Trophoblast cell (in vitro differentiated cells and primary cell): ENCODE results near the gene PAFAH1B2.

Experiments used
- DNase-seq, 2 donors: peaks; one replicate each; pipeline ENCODE4 v3.0.0-alpha.2; 2016
- H2AFZ ChIP-seq: 2 replicates; pipeline ENCODE4 v1.6.1; 2013; ENCODE audit warnings: low read length, moderate library complexity, mild to moderate bottlenecking; ENCODE audit not compliant: insufficient read depth, poor library complexity
- H2AK5ac ChIP-seq: 2 replicates; pipeline ENCODE4 v1.6.1; 2013; ENCODE audit warnings: mild to moderate bottlenecking, low read length
- H2BK120ac ChIP-seq: 2 replicates; pipeline ENCODE4 v1.6.1; 2013; ENCODE audit warnings: low read length, mild to moderate bottlenecking, moderate library complexity; ENCODE audit not compliant: insufficient read depth, poor library complexity
- H2BK12ac ChIP-seq: 2 replicates; pipeline ENCODE4 v1.6.1; 2013; ENCODE audit warnings: mild to moderate bottlenecking, low read length, moderate library complexity
- H2BK5ac ChIP-seq: 2 replicates; pipeline ENCODE4 v1.6.1; 2013; ENCODE audit warnings: low read length, low read depth, moderate library complexity, mild to moderate bottlenecking; ENCODE audit not compliant: poor library complexity
- H3K14ac ChIP-seq: 2 replicates; pipeline ENCODE4 v1.6.1; 2013; ENCODE audit warnings: mild to moderate bottlenecking, low read length
- H3K18ac ChIP-seq: 2 replicates; pipeline ENCODE4 v1.6.1; 2013; ENCODE audit warnings: mild to moderate bottlenecking, low read length
- H3K23ac ChIP-seq: 2 replicates; pipeline ENCODE4 v1.6.1; 2013; ENCODE audit warnings: low read length
- H3K27ac ChIP-seq: 2 replicates; pipeline ENCODE4 v1.5.1; 2013; ENCODE audit warnings: low read depth, mild to moderate bottlenecking, inconsistent platforms, low read length, moderate library complexity
- H3K27me3 ChIP-seq: 2 replicates; pipeline ENCODE4 v1.6.1; 2013; ENCODE audit warnings: inconsistent platforms, mild to moderate bottlenecking, low read length, moderate library complexity; ENCODE audit not compliant: insufficient read depth
- H3K36me3 ChIP-seq, 2 experiments: 1 replicate in 1 of 2; 2 replicates in 1 of 2; pipeline ENCODE4 v1.6.1; 2013; ENCODE audit warnings: low read length in 2 of 2, mild to moderate bottlenecking in 2 of 2, moderate library complexity in 1 of 2; ENCODE audit not compliant: insufficient read depth in 2 of 2, control insufficient read depth in 1 of 2
- H3K4ac ChIP-seq: 2 replicates; pipeline ENCODE4 v1.6.1; 2013; ENCODE audit warnings: low read depth, mild to moderate bottlenecking, low read length, moderate library complexity
- H3K4me1 ChIP-seq, 2 experiments: 1 replicate in 1 of 2; 2 replicates in 1 of 2; pipeline ENCODE4 v1.6.1; 2013; ENCODE audit warnings: low read length in 2 of 2, mild to moderate bottlenecking in 2 of 2, moderate library complexity in 1 of 2; ENCODE audit not compliant: insufficient read depth in 2 of 2, control insufficient read depth in 1 of 2
- H3K4me2 ChIP-seq: 2 replicates; pipeline ENCODE4 v1.6.1; 2013; ENCODE audit warnings: inconsistent platforms, mild to moderate bottlenecking, low read length, moderate library complexity
- H3K4me3 ChIP-seq: 2 replicates; pipeline ENCODE4 v1.5.1; 2013; ENCODE audit warnings: mild to moderate bottlenecking, low read depth, low read length, inconsistent platforms
- H3K79me1 ChIP-seq: one replicate; pipeline ENCODE4 v1.6.1; 2013; ENCODE audit warnings: low read length
- H3K79me2 ChIP-seq: 2 replicates; pipeline ENCODE4 v1.6.1; 2013; ENCODE audit warnings: low read length, mild to moderate bottlenecking; ENCODE audit not compliant: control insufficient read depth, insufficient read depth, poor library complexity
- H3K9ac ChIP-seq: 2 replicates; pipeline ENCODE4 v1.6.1; 2013; ENCODE audit warnings: mild to moderate bottlenecking, low read length
- H3K9me3 ChIP-seq: 2 replicates; pipeline ENCODE4 v1.6.1; 2013; ENCODE audit warnings: low read depth, mild to moderate bottlenecking, control low read depth, inconsistent platforms, low read length; ENCODE audit not compliant: insufficient read depth
- H4K12ac ChIP-seq: 2 replicates; pipeline ENCODE4 v1.6.1; 2013; ENCODE audit warnings: low read depth, mild to moderate bottlenecking, low read length, moderate library complexity
- H4K8ac ChIP-seq: 2 replicates; pipeline ENCODE4 v1.6.1; 2013; ENCODE audit warnings: low read depth, mild to moderate bottlenecking, low read length, moderate library complexity
- H4K91ac ChIP-seq: one replicate; pipeline ENCODE4 v1.6.1; 2013; ENCODE audit warnings: low read depth, mild to moderate bottlenecking, low read length, moderate library complexity
- WGBS: extraction: QIAGEN DNeasy Blood & Tissue Kit; methylation state at CpG from one replicate; pipeline ENCODE4 v1.1.7; 2013; ENCODE audit warnings: missing lambda C conversion rate; ENCODE audit not compliant: insufficient read length, insufficient coverage; ENCODE audit errors: extremely low coverage; 5-methylcytosine and 5-hydroxymethylcytosine counted together

The PAFAH1B2 gene

DNA sequence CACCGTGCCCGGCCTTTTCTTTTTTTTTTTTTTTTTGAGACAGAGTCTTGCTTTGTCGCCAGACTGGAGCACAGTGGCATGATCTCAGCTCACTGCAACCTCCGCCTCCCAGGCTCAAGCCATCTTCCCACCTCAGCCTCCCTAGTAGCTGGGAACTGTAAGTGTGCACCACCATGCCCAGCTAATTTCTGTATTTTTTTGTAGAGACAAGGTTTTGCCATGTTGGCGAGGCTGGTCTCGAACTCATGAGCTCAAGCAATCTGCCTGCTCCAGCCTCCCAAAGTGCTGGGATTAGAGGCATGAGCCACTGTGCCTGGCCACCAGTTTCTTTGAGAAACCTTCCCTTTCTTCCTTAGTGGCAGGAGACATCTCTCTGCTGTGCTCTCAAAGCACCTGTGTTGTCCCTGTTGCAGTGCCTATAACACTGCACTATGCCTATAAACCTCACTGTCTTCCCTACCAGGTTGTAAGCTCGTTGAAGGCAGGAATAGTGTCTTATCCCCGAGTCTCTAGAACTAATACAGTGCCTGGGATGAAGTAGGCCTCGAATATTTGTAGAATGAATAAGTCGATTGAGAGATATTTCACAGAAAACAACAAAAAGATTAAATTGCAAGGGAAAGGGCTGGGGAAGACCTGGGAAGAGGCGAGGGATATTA is 68.7 kb downstream of the PAFAH1B2 start:
- H3K4me2 ChIP-seq, result no peak overlapping the region
- H3K9me3 ChIP-seq, result no peaks in the 10 kb centered on the region
- DNase-seq, result no peak
- H2BK12ac ChIP-seq, result no peak overlapping the region
- no peak overlapping the region for H4K91ac ChIP-seq
- peaks cover 8 to 21% of the 10 kb centered on the region in 2 experiments for H3K36me3 ChIP-seq
- H3K4me3 ChIP-seq, result no peak overlapping the region
- no peak overlapping the region for H3K14ac ChIP-seq
- H3K18ac ChIP-seq, result no peak overlapping the region
- H3K27ac ChIP-seq, result no peak overlapping the region
- no peaks in the 10 kb centered on the region for H3K27me3 ChIP-seq
- no peak overlapping the region for H2AFZ ChIP-seq
- H3K79me1 ChIP-seq, result no peaks in the 10 kb centered on the region
- no peak overlapping the region for H4K8ac ChIP-seq
- H4K12ac ChIP-seq, result no peak overlapping the region
- H3K23ac ChIP-seq, result no peak overlapping the region
- no peak overlapping the region for H3K4ac ChIP-seq
- H3K4me1 ChIP-seq, result no peaks in the 10 kb centered on the region
- no CpG with 5 or more reads among the region's 11 CpGs for WGBS
- no peak overlapping the region for H3K9ac ChIP-seq
- no peak overlapping the region for H2AK5ac ChIP-seq
- no peak overlapping the region for H2BK5ac ChIP-seq
- no peak overlapping the region for H2BK120ac ChIP-seq
- H3K79me2 ChIP-seq, result no peaks in the 10 kb centered on the region

DNA sequence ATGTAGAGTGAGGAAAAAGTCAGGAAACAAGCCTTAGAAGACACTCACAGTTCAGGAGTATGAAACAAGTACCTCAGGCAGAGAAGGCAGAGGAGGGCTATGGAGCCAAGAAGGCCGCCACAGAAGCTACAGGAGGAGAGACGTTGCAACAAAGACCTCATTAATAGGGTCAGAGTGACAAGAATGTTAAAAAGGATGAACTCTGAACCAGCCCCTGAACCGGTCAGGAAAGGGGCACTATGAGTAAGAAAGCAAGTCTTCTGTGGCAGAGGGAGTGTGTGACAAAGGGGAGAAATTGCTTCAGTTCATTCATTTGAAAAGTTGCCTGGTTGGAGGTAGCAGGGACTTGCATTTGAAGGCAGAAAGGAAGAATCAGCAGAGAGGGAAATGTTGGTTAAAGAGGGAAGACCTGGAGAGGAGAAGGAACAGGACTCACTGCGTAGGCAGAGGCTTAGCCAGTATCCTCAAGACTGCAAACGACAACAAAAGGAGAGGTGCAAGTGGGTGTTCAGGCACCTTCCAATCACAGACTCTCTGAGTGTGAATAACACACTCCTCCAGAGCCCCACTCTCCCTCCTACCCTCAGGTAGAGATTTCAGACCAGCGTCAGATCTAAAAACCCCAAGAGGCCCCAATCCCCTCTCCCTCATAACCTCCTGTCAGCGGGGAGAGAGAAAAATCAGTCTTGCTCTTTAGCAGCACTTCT is 70.5 kb downstream of the PAFAH1B2 start:
- Histone ChIP-seq H3K4me3 (no peak overlapping the region), H3K18ac (no peak overlapping the region), H3K27ac (no peak overlapping the region), H3K4ac (no peak overlapping the region), H3K36me3 (peaks cover 22 to 37% of the 10 kb centered on the region in 2 experiments), H3K23ac (no peak overlapping the region), H2BK120ac (no peak overlapping the region), H4K91ac (no peak overlapping the region), H2BK5ac (no peak overlapping the region), H3K14ac (no peak overlapping the region), H4K12ac (no peak overlapping the region), H3K79me2 (no peaks in the 10 kb centered on the region), H2BK12ac (no peak overlapping the region), H3K4me1 (peaks cover 0 to 2% of the 10 kb centered on the region in 2 experiments), H3K9me3 (no peaks in the 10 kb centered on the region), H2AFZ (no peak overlapping the region), H3K4me2 (no peak overlapping the region), H2AK5ac (no peak overlapping the region), H4K8ac (no peak overlapping the region), H3K9ac (no peak overlapping the region), H3K27me3 (no peaks in the 10 kb centered on the region), H3K79me1 (no peaks in the 10 kb centered on the region)
- no peak for DNase-seq
- WGBS, result no CpG with 5 or more reads among the region's 7 CpGs

- Histone ChIP-seq H3K27ac (no peak overlapping the region), H4K12ac (no peak overlapping the region), H3K27me3 (no peaks in the 10 kb centered on the region), H2BK5ac (no peak overlapping the region), H3K4me1 (peaks cover 0 to 5% of the 10 kb centered on the region in 2 experiments), H3K36me3 (peaks cover 38 to 55% of the 10 kb centered on the region in 2 experiments), H3K23ac (no peak overlapping the region), H2AK5ac (no peak overlapping the region), H4K8ac (no peak overlapping the region), H2AFZ (no peak overlapping the region), H3K4me3 (no peak overlapping the region), H3K9ac (no peak overlapping the region), H3K4me2 (no peak overlapping the region), H3K79me2 (peaks cover 2% of the 10 kb centered on the region), H3K79me1 (no peaks in the 10 kb centered on the region), H3K4ac (no peak overlapping the region), H4K91ac (no peak overlapping the region), H3K9me3 (no peaks in the 10 kb centered on the region), H3K14ac (no peak overlapping the region), H3K18ac (no peak overlapping the region), H2BK12ac (no peak overlapping the region), H2BK120ac (peak overlapping the region; percentile 20)
- DNase-seq, result peak; percentile 91 to 95
- no CpG with 5 or more reads among the region's 11 CpGs for WGBS
Observed at GRCh38 chr11:117217141-117218084, 73.3 kb downstream of the PAFAH1B2 start.

GRCh38 chr11:117218133-117218915 is 74.2 kb downstream of the PAFAH1B2 start:
- no peak overlapping the region for H2BK12ac ChIP-seq
- no peak overlapping the region for H3K4me3 ChIP-seq
- no CpG with 5 or more reads among the region's 15 CpGs for WGBS
- H3K4me1 ChIP-seq, result peaks cover 0 to 5% of the 10 kb centered on the region in 2 experiments
- H3K4ac ChIP-seq, result no peak overlapping the region
- H3K4me2 ChIP-seq, result no peak overlapping the region
- H4K8ac ChIP-seq, result no peak overlapping the region
- no peaks in the 10 kb centered on the region for H3K9me3 ChIP-seq
- H4K91ac ChIP-seq, result no peak overlapping the region
- H3K36me3 ChIP-seq, result peaks cover 44 to 60% of the 10 kb centered on the region in 2 experiments
- no peak overlapping the region for H3K27ac ChIP-seq
- H3K27me3 ChIP-seq, result no peaks in the 10 kb centered on the region
- no peak for DNase-seq
- no peak overlapping the region for H3K14ac ChIP-seq
- H2BK5ac ChIP-seq, result no peak overlapping the region
- no peak overlapping the region for H4K12ac ChIP-seq
- H2AFZ ChIP-seq, result no peak overlapping the region
- no peak overlapping the region for H3K18ac ChIP-seq
- H3K79me1 ChIP-seq, result no peaks in the 10 kb centered on the region
- H3K23ac ChIP-seq, result no peak overlapping the region
- no peak overlapping the region for H3K9ac ChIP-seq
- H3K79me2 ChIP-seq, result peaks cover 2% of the 10 kb centered on the region
- no peak overlapping the region for H2BK120ac ChIP-seq
- no peak overlapping the region for H2AK5ac ChIP-seq
